CMK (cell line): ENCODE results near the gene GPR141.
A peak's percentile ranks its signal among the peaks of the same experiment; 100 is the strongest.

ENCODE experiments used
- DNase-seq: peaks from one replicate; pipeline ENCODE4 v3.0.0-alpha.2; 2010; ENCODE audit warnings: low read depth

The GPR141 gene

GRCh38 chr7:37683246-37684120, at the start of gene GPR141:
Gene GPR141 (plus strand): TSS chr7:37683766. CDS start chr7:37740394, 56,628 bp downstream.
- no peak for DNase-seq

- DNase-seq = no peak
Observed at GRCh38 chr7:37635346-37635745, 48.2 kb upstream of the GPR141 start.

GRCh38 chr7:37642028-37642540, 41.5 kb upstream of the GPR141 start:
- DNase-seq = no peak

GRCh38 chr7:37643876-37644275, 39.7 kb upstream of the GPR141 start:
- DNase-seq = no peak

GRCh38 chr7:37645282-37646050, 38.1 kb upstream of the GPR141 start:
- no peak for DNase-seq

- DNase-seq = no peak
Observed at GRCh38 chr7:37656913-37657530, 26.5 kb upstream of the GPR141 start.

GRCh38 chr7:37657816-37658215, 25.8 kb upstream of the GPR141 start:
- no peak for DNase-seq

- DNase-seq = no peak
Observed at GRCh38 chr7:37659971-37660565, 23.5 kb upstream of the GPR141 start.

GRCh38 chr7:37660614-37661013, 23.0 kb upstream of the GPR141 start:
- no peak for DNase-seq

GRCh38 chr7:37663693-37664092, 19.9 kb upstream of the GPR141 start:
- DNase-seq = peak; percentile 29

- DNase-seq = no peak
Observed at GRCh38 chr7:37665352-37666022, 18.1 kb upstream of the GPR141 start.

- no peak for DNase-seq
Observed at GRCh38 chr7:37666026-37666799, 17.4 kb upstream of the GPR141 start.

GRCh38 chr7:37669818-37670217, 13.7 kb upstream of the GPR141 start:
- no peak for DNase-seq

- no peak for DNase-seq
Observed at GRCh38 chr7:37670436-37670835, 13.1 kb upstream of the GPR141 start.

GRCh38 chr7:37671876-37672275, 11.7 kb upstream of the GPR141 start:
- DNase-seq = no peak

- DNase-seq = no peak
Observed at GRCh38 chr7:37672926-37673325, 10.6 kb upstream of the GPR141 start.

- no peak for DNase-seq
Observed at GRCh38 chr7:37673523-37673922, 10.0 kb upstream of the GPR141 start.

GRCh38 chr7:37674531-37674930, 9.0 kb upstream of the GPR141 start:
- DNase-seq = no peak

- no peak for DNase-seq
Observed at GRCh38 chr7:37675749-37676148, 7.8 kb upstream of the GPR141 start.

- DNase-seq = no peak
Observed at GRCh38 chr7:37684927-37685326, 1.4 kb downstream of the GPR141 start.
